ENCODE measurements around the gene BOC. TPM values are rescaled to one million over a fixed set of nuclear protein-coding genes. Genes with fewer than 3 reads are reported as not detected.
A peak's percentile ranks its signal among the peaks of the same experiment; 100 is the strongest.

BOC gene
- total RNA-seq, 1 experiment from 2014 or later: 1.2 TPM

- Histone ChIP-seq H3K27me3 (replicated peaks; ENCODE audit: insufficient read depth, low read depth, low read length, poor library complexity) (peaks cover 9% of the 10 kb centered on the region), H3K4me3 (ENCODE audit: low read depth, low read length, poor library complexity, severe bottlenecking) (peak overlapping the region; percentile 72), H3K36me3 (ENCODE audit: insufficient read depth, low read length, poor library complexity, severe bottlenecking) (no peaks in the 10 kb centered on the region), H3K27ac (ENCODE audit: low read depth, low read length, poor library complexity, severe bottlenecking) (no peak overlapping the region), H3K9me3 (ENCODE audit: low read depth, low read length, poor library complexity, severe bottlenecking) (no peaks in the 10 kb centered on the region), H3K4me1 (ENCODE audit: insufficient read depth, low read length, poor library complexity, severe bottlenecking) (no peaks in the 10 kb centered on the region)
- DNase-seq (ENCODE audit: low spot score): no peak
- TF ChIP-seq EZH2 (IDR thresholded peaks at IDR 0.05; ENCODE audit: borderline replicate concordance, low read depth, low read length, poor library complexity, severe bottlenecking): no peak
- no peak for TF ChIP-seq CTCF (conservative IDR thresholded peaks at IDR 0.05; ENCODE audit: low read depth, low read length)
- ChIA-PET POLR2A (ENCODE audit: low non-redundant PET) (no interaction called here), CTCF (no interaction called here)
- BruUV-seq (replicated peaks): no TSS peak
- intact Hi-C loops (cut with micrococcal nuclease; ENCODE audit: unreplicated experiment): no loop called here
Measured at GRCh38 chr3:113212844-113213375, 1.6 kb downstream of the BOC start.

- H3K27ac ChIP-seq (ENCODE audit: low read depth, low read length, poor library complexity, severe bottlenecking): no peak overlapping the region
- POLR2A ChIA-PET (ENCODE audit: low non-redundant PET): no interaction called here
- no peaks in the 10 kb centered on the region for H3K36me3 ChIP-seq (ENCODE audit: insufficient read depth, low read length, poor library complexity, severe bottlenecking)
- intact Hi-C loops (cut with micrococcal nuclease; ENCODE audit: unreplicated experiment): no loop called here
- H3K4me3 ChIP-seq (ENCODE audit: low read depth, low read length, poor library complexity, severe bottlenecking): no peak overlapping the region
- CTCF ChIA-PET: no interaction called here
- BruUV-seq (replicated peaks): no TSS peak
- peak; percentile 15 for DNase-seq (ENCODE audit: low spot score)
- H3K27me3 ChIP-seq (replicated peaks; ENCODE audit: insufficient read depth, low read depth, low read length, poor library complexity): peaks cover 7% of the 10 kb centered on the region
- TF ChIP-seq CTCF (conservative IDR thresholded peaks at IDR 0.05; ENCODE audit: low read depth, low read length) (no peak), EZH2 (IDR thresholded peaks at IDR 0.05; ENCODE audit: borderline replicate concordance, low read depth, low read length, poor library complexity, severe bottlenecking) (no peak)
- no peaks in the 10 kb centered on the region for H3K4me1 ChIP-seq (ENCODE audit: insufficient read depth, low read length, poor library complexity, severe bottlenecking)
- no peaks in the 10 kb centered on the region for H3K9me3 ChIP-seq (ENCODE audit: low read depth, low read length, poor library complexity, severe bottlenecking)
Measured at GRCh38 chr3:113213896-113214587, 2.7 kb downstream of the BOC start.

GRCh38 chr3:113214917-113215595, 3.7 kb downstream of the BOC start:
- ChIA-PET CTCF (no interaction called here), POLR2A (ENCODE audit: low non-redundant PET) (no interaction called here)
- Histone ChIP-seq H3K27me3 (replicated peaks; ENCODE audit: insufficient read depth, low read depth, low read length, poor library complexity) (peaks cover 3% of the 10 kb centered on the region), H3K27ac (ENCODE audit: low read depth, low read length, poor library complexity, severe bottlenecking) (no peak overlapping the region), H3K9me3 (ENCODE audit: low read depth, low read length, poor library complexity, severe bottlenecking) (no peaks in the 10 kb centered on the region), H3K36me3 (ENCODE audit: insufficient read depth, low read length, poor library complexity, severe bottlenecking) (no peaks in the 10 kb centered on the region), H3K4me1 (ENCODE audit: insufficient read depth, low read length, poor library complexity, severe bottlenecking) (no peaks in the 10 kb centered on the region), H3K4me3 (ENCODE audit: low read depth, low read length, poor library complexity, severe bottlenecking) (no peak overlapping the region)
- intact Hi-C loops (cut with micrococcal nuclease; ENCODE audit: unreplicated experiment): no loop called here
- no TSS peak for BruUV-seq (replicated peaks)
- TF ChIP-seq EZH2 (IDR thresholded peaks at IDR 0.05; ENCODE audit: borderline replicate concordance, low read depth, low read length, poor library complexity, severe bottlenecking) (no peak), CTCF (conservative IDR thresholded peaks at IDR 0.05; ENCODE audit: low read depth, low read length) (no peak)
- DNase-seq (ENCODE audit: low spot score): no peak
